ENCODE data around the gene CD7. TPM values are rescaled to one million over a fixed set of nuclear protein-coding genes. Genes with fewer than 3 reads are reported as not detected.

CD7 gene
- total and polyA plus RNA-seq, 9 of the 15 experiments (the other 6 are each of a cell fraction or from before 2014, with no cell fraction given), result 0.21 to 0.35 TPM; not detected in 7

DNA sequence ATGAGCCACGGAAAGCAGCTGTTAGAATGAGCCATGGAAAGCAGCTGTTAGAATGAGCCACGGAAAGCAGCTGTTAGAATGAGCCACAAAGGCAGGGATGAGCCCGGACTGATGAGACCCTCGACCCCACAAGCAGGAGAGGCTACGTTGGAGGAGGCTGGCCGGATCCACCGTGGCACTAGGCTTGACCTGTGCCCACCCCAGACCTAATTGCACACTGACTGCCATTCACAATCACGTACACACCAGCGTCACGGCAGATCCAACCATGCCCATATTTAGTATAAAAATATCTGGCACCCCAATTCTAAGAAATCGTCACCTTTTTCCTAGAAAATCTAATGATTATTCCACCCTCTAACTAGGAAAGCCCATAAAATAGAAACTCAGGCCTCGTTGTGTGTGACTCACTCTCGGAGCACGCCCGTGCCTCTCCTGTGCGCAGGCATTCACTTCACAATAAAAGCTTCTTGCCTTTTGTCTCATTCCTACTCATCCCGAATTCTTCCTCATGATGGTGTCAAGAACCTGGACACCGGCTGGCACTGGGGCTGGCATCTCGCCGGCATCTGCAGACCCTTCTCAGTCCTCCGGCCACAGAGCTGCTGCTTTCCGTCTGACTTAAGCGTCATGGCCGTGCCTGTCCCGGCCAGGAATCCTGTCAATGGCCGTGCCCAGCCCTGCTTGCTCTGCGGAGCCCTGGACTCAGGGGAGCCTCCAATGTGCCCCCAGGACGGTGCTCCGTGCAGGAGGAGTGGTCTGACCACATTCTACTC is 21.6 kb upstream of the CD7 start (continued):
- TF ChIP-seq, protein P1, sequence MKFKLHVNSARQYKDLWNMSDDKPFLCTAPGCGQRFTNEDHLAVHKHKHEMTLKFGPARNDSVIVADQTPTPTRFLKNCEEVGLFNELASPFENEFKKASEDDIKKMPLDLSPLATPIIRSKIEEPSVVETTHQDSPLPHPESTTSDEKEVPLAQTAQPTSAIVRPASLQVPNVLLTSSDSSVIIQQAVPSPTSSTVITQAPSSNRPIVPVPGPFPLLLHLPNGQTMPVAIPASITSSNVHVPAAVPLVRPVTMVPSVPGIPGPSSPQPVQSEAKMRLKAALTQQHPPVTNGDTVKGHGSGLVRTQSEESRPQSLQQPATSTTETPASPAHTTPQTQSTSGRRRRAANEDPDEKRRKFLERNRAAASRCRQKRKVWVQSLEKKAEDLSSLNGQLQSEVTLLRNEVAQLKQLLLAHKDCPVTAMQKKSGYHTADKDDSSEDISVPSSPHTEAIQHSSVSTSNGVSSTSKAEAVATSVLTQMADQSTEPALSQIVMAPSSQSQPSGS (CRISPR knock-in tag; IDR thresholded peaks at IDR 0.05), result no peak
- TF ChIP-seq RHOXF2B (CRISPR knock-in tag; conservative IDR thresholded peaks at IDR 0.05) (no peak), KDM1A (IDR thresholded peaks at IDR 0.05) (peak; percentile 35 to 62; a peak in 3 of 4 replicates), NR1H2 (CRISPR knock-in tag; IDR thresholded peaks at IDR 0.05) (0 out of 2 replicates have a peak, but pooled peaks have one; percentile 30), HDAC1 (IDR thresholded peaks at IDR 0.05) (peak in 1 of 2 experiments; percentile 22; a peak in 2 of 4 replicates), DMBX1 (CRISPR knock-in tag; IDR thresholded peaks at IDR 0.05; ENCODE audit: borderline replicate concordance) (0 out of 2 replicates have a peak, but pooled peaks have one; percentile 35), CCNT2 (IDR thresholded peaks at IDR 0.05; ENCODE audit: borderline replicate concordance, extremely low read depth, insufficient read length, low read depth, low read length) (peak; percentile 12), ZNF444 (CRISPR knock-in tag; IDR thresholded peaks at IDR 0.05) (0 out of 2 replicates have a peak, but pooled peaks have one; percentile 24)
- TF ChIP-seq, protein P2, sequence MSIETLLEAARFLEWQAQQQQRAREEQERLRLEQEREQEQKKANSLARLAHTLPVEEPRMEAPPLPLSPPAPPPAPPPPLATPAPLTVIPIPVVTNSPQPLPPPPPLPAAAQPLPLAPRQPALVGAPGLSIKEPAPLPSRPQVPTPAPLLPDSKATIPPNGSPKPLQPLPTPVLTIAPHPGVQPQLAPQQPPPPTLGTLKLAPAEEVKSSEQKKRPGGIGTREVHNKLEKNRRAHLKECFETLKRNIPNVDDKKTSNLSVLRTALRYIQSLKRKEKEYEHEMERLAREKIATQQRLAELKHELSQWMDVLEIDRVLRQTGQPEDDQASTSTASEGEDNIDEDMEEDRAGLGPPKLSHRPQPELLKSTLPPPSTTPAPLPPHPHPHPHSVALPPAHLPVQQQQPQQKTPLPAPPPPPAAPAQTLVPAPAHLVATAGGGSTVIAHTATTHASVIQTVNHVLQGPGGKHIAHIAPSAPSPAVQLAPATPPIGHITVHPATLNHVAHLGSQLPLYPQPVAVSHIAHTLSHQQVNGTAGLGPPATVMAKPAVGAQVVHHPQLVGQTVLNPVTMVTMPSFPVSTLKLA (conservative IDR thresholded peaks at IDR 0.05), result peak; percentile 57 to 79
- TF ChIP-seq, protein P3, sequence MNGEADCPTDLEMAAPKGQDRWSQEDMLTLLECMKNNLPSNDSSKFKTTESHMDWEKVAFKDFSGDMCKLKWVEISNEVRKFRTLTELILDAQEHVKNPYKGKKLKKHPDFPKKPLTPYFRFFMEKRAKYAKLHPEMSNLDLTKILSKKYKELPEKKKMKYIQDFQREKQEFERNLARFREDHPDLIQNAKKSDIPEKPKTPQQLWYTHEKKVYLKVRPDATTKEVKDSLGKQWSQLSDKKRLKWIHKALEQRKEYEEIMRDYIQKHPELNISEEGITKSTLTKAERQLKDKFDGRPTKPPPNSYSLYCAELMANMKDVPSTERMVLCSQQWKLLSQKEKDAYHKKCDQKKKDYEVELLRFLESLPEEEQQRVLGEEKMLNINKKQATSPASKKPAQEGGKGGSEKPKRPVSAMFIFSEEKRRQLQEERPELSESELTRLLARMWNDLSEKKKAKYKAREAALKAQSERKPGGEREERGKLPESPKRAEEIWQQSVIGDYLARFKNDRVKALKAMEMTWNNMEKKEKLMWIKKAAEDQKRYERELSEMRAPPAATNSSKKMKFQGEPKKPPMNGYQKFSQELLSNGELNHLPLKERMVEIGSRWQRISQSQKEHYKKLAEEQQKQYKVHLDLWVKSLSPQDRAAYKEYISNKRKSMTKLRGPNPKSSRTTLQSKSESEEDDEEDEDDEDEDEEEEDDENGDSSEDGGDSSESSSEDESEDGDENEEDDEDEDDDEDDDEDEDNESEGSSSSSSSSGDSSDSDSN (IDR thresholded peaks at IDR 0.05; ENCODE audit: borderline replicate concordance in 1 of 2, low read depth in 2 of 2, low read length in 2 of 2), result 0 out of 4 replicates have a peak, but pooled peaks of 1 of the 2 experiments have one; percentile 64
- TF ChIP-seq, protein P4, sequence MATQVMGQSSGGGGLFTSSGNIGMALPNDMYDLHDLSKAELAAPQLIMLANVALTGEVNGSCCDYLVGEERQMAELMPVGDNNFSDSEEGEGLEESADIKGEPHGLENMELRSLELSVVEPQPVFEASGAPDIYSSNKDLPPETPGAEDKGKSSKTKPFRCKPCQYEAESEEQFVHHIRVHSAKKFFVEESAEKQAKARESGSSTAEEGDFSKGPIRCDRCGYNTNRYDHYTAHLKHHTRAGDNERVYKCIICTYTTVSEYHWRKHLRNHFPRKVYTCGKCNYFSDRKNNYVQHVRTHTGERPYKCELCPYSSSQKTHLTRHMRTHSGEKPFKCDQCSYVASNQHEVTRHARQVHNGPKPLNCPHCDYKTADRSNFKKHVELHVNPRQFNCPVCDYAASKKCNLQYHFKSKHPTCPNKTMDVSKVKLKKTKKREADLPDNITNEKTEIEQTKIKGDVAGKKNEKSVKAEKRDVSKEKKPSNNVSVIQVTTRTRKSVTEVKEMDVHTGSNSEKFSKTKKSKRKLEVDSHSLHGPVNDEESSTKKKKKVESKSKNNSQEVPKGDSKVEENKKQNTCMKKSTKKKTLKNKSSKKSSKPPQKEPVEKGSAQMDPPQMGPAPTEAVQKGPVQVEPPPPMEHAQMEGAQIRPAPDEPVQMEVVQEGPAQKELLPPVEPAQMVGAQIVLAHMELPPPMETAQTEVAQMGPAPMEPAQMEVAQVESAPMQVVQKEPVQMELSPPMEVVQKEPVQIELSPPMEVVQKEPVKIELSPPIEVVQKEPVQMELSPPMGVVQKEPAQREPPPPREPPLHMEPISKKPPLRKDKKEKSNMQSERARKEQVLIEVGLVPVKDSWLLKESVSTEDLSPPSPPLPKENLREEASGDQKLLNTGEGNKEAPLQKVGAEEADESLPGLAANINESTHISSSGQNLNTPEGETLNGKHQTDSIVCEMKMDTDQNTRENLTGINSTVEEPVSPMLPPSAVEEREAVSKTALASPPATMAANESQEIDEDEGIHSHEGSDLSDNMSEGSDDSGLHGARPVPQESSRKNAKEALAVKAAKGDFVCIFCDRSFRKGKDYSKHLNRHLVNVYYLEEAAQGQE (IDR thresholded peaks at IDR 0.05; ENCODE audit: borderline replicate concordance), result no peak; the same call in 1 of the 2 replicates
- TF ChIP-seq, protein P4 (CRISPR knock-in tag; IDR thresholded peaks at IDR 0.05; ENCODE audit: low read depth), result peak; percentile 36; the same call in 1 of the 2 replicates

All from K562 (cell line).